AG04449 (cell line): ENCODE measurements around the gene RPN2.

Experiments
- CTCF ChIA-PET: fragments of 350-600 bp; formaldehyde crosslinking; extraction: SDS; loops from one replicate; lab custom pipeline; 2021; ENCODE audit warnings: antibody characterized with exemption; lab: Yijun Ruan, JAX
- POLR2A ChIA-PET: fragments of 400-600, 350-600 bp; formaldehyde crosslinking; extraction: SDS; loops from one replicate; lab custom pipeline; 2020; ENCODE audit warnings: antibody characterized with exemption, inconsistent platforms; lab: Yijun Ruan, JAX
- DNase-seq: peaks from one replicate; pipeline ENCODE4 v3.0.0-alpha.2; 2010; ENCODE audit warnings: low read depth, low spot score
- H3K4me3 ChIP-seq: 2 replicates; pipeline ENCODE4 v1.5.1; 2011; ENCODE audit warnings: low read depth, mild to moderate bottlenecking, control low read depth, low read length
- CTCF ChIP-seq: IDR thresholded peaks from one replicate; pipeline ENCODE4 v1.5.1; 2011; ENCODE audit warnings: mild to moderate bottlenecking, moderate library complexity, low read length, control low read depth, inconsistent platforms; ENCODE audit not compliant: insufficient read depth; ENCODE audit errors: missing control alignments

RPN2 gene

DNA sequence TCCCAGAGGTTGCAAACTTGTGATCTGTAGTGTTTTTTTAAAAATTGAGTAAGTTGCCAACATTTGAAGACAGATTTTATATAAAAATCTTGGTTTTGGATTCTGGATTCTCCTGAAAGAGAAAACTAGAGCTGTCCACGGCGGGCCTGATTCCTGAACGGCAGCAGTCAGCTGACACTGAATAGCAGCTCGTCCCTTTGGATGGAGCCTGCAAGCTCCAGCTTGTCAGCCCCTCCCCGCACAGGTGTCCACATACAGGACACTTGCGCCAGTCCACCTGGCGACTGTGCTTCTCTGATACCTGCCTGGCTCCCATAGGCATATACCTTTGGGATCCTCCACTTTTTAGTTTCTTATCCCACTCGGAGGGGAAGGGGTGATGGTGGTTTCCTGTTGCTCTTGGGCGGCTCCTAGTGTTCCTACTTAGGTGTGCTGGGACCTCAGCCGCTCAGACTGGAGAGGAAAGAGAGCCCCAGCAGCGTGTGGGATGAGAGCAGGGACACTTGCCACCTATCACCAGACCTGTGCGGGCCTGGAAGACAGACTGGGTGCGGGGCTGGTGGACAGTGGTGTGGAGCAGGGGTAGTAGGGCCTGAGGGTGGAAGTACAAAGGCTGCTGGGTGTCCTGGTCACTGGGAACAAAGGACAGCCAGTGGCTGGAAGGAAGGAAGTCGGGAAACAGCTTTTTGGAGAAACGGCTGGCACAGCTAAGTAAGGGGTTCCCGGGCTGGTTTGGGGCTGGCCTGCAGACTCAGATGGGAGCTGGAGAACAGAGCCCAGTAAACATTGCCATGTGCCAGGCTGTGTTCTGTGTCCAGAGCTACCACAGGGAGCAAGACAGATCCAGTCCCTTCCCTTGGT is 64.2 kb downstream of the RPN2 start:
- H3K4me3 ChIP-seq = no peak overlapping the region
- TF ChIP-seq CTCF = no peak
- DNase-seq = no peak
- ChIA-PET CTCF (interaction anchor here (0.9 to 1.0 kb wide), 2 partner anchors 23 to 48 kb away, joined by 3 to 4 read pairs; no protein-coding TSS in a partner anchor), POLR2A (no interaction called here)

DNA sequence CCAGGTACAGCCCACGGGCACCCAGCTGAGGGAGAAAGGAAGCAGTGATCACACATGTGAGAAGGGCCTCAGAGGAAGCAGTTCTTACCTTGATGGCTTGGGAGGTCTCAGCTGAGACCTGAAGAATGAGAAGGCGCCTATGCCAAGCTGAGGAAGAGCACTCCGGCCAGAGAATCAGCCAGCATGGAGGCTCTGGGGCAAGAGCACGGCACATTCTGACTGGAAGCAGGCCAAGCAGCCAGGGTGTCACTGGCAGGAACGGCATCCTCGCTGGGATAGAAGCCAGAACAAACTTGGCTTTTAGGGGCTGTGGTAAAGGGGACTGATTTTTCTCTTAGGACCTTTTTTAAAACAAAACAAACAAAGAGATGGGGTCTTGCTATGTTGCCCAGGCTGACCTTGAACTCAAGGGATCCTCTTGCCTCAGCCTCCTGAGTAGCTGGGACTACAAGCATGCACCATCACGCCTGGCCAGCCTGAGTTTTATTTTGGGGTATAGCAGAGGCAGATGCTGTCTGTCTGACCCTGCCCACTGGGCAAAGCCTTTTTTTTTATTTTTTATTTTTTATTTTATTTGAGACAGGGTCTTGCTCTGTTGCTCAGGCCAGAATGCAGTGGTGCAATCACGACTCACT is 64.9 kb downstream of the RPN2 start:
- ChIA-PET POLR2A (no interaction called here), CTCF (interaction anchor here (1.0 to 1.4 kb wide), 2 partner anchors 48 to 51 kb away, joined by 3 to 4 read pairs; no protein-coding TSS in a partner anchor)
- H3K4me3 ChIP-seq = no peak overlapping the region
- no peak for TF ChIP-seq CTCF
- no peak for DNase-seq

DNA sequence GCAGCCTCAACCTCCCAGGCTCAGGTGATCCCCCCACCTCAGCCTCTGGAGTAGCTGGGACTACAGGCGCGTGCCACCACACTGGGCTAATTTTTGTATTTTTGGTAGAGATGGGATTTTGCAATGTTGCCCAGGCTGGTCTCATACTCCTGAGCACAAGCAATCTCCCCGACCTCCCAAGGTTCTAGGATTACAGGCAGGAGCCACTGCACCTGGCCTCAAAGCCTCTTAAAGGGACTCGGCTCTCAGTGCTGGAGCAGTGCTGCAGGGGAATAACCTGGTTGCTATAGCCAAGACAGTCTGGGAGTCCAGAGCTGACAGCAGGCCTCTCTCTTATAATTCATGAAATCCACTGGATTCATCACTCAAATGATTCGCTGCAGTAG is 65.4 kb downstream of the RPN2 start:
- no peak overlapping the region for H3K4me3 ChIP-seq
- DNase-seq = no peak
- TF ChIP-seq CTCF = no peak
- ChIA-PET CTCF (interaction anchor here (1.1 to 1.4 kb wide), 2 partner anchors 42 to 51 kb away, joined by 3 to 4 read pairs; no protein-coding TSS in a partner anchor), POLR2A (no interaction called here)

- TF ChIP-seq CTCF = no peak
- CTCF ChIA-PET = interaction anchor here (1.1 to 1.4 kb wide), 2 partner anchors 43 to 52 kb away, joined by 3 to 4 read pairs; no protein-coding TSS in a partner anchor
- POLR2A ChIA-PET = no interaction called here
- no peak overlapping the region for H3K4me3 ChIP-seq
- no peak for DNase-seq
Observed at GRCh38 chr20:37245216-37246150, 66.4 kb downstream of the RPN2 start.

DNA sequence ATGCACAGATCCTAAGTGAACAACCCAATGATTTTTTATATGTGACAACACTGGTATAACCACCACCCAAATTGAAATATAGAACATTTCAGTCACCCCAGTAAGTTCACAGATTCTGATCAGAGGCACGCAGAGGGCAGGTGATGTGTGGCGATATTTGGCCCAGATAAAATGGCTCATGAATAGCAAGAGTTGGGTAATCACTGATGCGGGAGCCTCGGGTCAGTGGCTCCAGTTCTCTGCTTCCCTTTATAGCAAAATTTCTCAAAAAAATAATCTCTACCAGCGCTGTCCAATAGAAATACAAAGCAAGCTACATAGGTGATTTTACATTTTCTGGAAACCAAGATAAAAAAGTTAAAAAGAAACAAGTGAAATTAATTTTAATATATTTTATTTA is 67.6 kb downstream of the RPN2 start:
- no peak for DNase-seq
- no peak overlapping the region for H3K4me3 ChIP-seq
- TF ChIP-seq CTCF = no peak
- CTCF ChIA-PET = interaction anchor here (1.1 kb wide), 1 partner anchor 44 kb away, joined by 3 read pairs; no protein-coding TSS in a partner anchor
- POLR2A ChIA-PET = interaction anchor here (0.6 kb wide), 1 partner anchor 665 kb away, joined by 3 read pairs; no protein-coding TSS in a partner anchor
